K562 (cell line): ENCODE results near the gene ERLEC1. TPM values are rescaled to one million over a fixed set of nuclear protein-coding genes. Genes with fewer than 3 reads are reported as not detected.

Source experiments
- ATAC-seq: fragments of 200-7000 bp; cut with Tn5 transposase; 3 replicates; pipeline ENCODE4 v1.9.1; 2020; ENCODE audit warnings: moderate library complexity
- BruUV-seq: library from RNA; stranded (reverse); fragments of 400-500 nt; replicated peaks from 2 replicates; lab custom pipeline; 2021; lab: Mats Ljungman, UMichigan
- CTCF ChIA-PET: fragments of 300-600 bp; formaldehyde crosslinking; extraction: SDS; loops from one replicate; lab custom pipeline; 2021; ENCODE audit warnings: low intra/inter-chr PET ratio; lab: Yijun Ruan, JAX
- POLR2A ChIA-PET: fragments of 300-600, 350-650 bp; sonication (Branson Sonifier 250); formaldehyde crosslinking; extraction: SDS; loops from one replicate; lab custom pipeline; 2021; ENCODE audit warnings: antibody characterized with exemption, inconsistent platforms; lab: Yijun Ruan, JAX
- DNase-seq, 4 experiments: peaks; one replicate each; pipeline versions ENCODE4 v3.0.0 to v3.0.0-alpha.2; 2011 to 2018; ENCODE audit warnings: low spot score in 3 of 4, mixed read lengths in 3 of 4; ENCODE audit errors: extremely low read depth in 1 of 4
- FAIRE-seq: peaks from 2 replicates; lab custom pipeline; 2011; peaks lifted over from hg19 to GRCh38; lab: Jason Lieb, UNC
- H2AFZ ChIP-seq: 2 replicates; pipeline ENCODE4 v1.6.0; 2011; ENCODE audit warnings: low read depth, low read length, control low read depth, inconsistent platforms
- H3K27ac ChIP-seq: fragments of 200-600 bp; 3 replicates; pipeline ENCODE4 v1.8.0; 2011; ENCODE audit warnings: low read depth, mild to moderate bottlenecking, control low read depth, inconsistent platforms, low read length, moderate library complexity, mixed read lengths; ENCODE audit errors: extremely low read depth
- H3K27me3 ChIP-seq, 2 experiments: fragments of 300-600 bp in 1 of 2; 2 replicates in 1 of 2; 3 replicates in 1 of 2; pipeline versions ENCODE4 v1.6.0 to v1.8.0; 2011; ENCODE audit warnings: inconsistent platforms in 2 of 2, low read length in 2 of 2, mild to moderate bottlenecking in 1 of 2, mixed read lengths in 1 of 2, moderate library complexity in 1 of 2; ENCODE audit not compliant: control insufficient read depth in 2 of 2, insufficient read depth in 2 of 2
- H3K36me3 ChIP-seq: fragments of 300-600 bp; 3 replicates; pipeline ENCODE4 v1.8.0; 2011; ENCODE audit warnings: mild to moderate bottlenecking, low read length, inconsistent platforms; ENCODE audit not compliant: control insufficient read depth, insufficient read depth
- H3K4me1 ChIP-seq, 2 experiments: fragments of 200-600 bp in 1 of 2; replicated peaks in 1 of 2; 2 replicates in 1 of 2; 3 replicates in 1 of 2; pipeline versions ENCODE4 v1.5.1 to v1.8.0; 2011; ENCODE audit warnings: inconsistent platforms in 2 of 2, low read length in 2 of 2, mild to moderate bottlenecking in 1 of 2, mixed read lengths in 1 of 2, moderate library complexity in 1 of 2; ENCODE audit not compliant: control insufficient read depth in 2 of 2, insufficient read depth in 2 of 2
- H3K4me2 ChIP-seq: 2 replicates; pipeline ENCODE4 v1.6.1; 2011; ENCODE audit warnings: low read length, control low read depth, inconsistent platforms, mixed read lengths; ENCODE audit not compliant: insufficient read depth
- H3K4me3 ChIP-seq: fragments of 200-600 bp; sonication (generic), shearing (Covaris generic); 2 replicates; pipeline ENCODE4 v1.5.1; 2016; ENCODE audit warnings: control low read depth, inconsistent platforms
- H3K79me2 ChIP-seq: fragments of 200-600 bp; 3 replicates; pipeline ENCODE4 v1.8.0; 2011; ENCODE audit warnings: low read length, inconsistent platforms; ENCODE audit not compliant: control insufficient read depth, insufficient read depth
- H3K9ac ChIP-seq, 2 experiments: 2 replicates each; pipeline versions ENCODE4 v1.6.0 to v1.6.1; 2011; ENCODE audit warnings: low read depth in 2 of 2, low read length in 2 of 2, control low read depth in 1 of 2, inconsistent platforms in 1 of 2, mild to moderate bottlenecking in 1 of 2, mixed read lengths in 1 of 2; ENCODE audit not compliant: insufficient read depth in 1 of 2
- H3K9me1 ChIP-seq: one replicate; pipeline ENCODE4 v1.6.0; 2011; ENCODE audit warnings: inconsistent platforms, mild to moderate bottlenecking, low read length, moderate library complexity; ENCODE audit not compliant: control insufficient read depth, insufficient read depth
- H3K9me3 ChIP-seq: replicated peaks from 2 replicates; pipeline ENCODE4 v1.5.1; 2011; ENCODE audit warnings: low read depth, low read length, inconsistent platforms; ENCODE audit not compliant: control insufficient read depth, insufficient read depth
- H4K20me1 ChIP-seq: replicated peaks from 2 replicates; pipeline ENCODE4 v1.6.1; 2011; ENCODE audit warnings: low read length, inconsistent platforms, mixed read lengths; ENCODE audit not compliant: control insufficient read depth, insufficient read depth
- HNRNPLL ChIP-seq: fragments of 200-400 bp; formaldehyde crosslinking; IDR thresholded peaks from 2 replicates; pipeline ENCODE4 v1.6.1; 2017; ENCODE audit warnings: low read length, low read depth, mild to moderate bottlenecking; ENCODE audit not compliant: poor library complexity, severe bottlenecking
- MTA3 ChIP-seq: fragments of 450-650 bp; formaldehyde crosslinking; IDR thresholded peaks from 2 replicates; pipeline ENCODE4 v1.6.1; 2017; ENCODE audit warnings: mild to moderate bottlenecking, borderline replicate concordance
- PHF8 ChIP-seq: fragments of 200-600 bp; sonication (generic); IDR thresholded peaks from 2 replicates; pipeline ENCODE4 v1.6.1; 2012; ENCODE audit warnings: mixed run types, mild to moderate bottlenecking, inconsistent platforms, low read length, moderate library complexity, borderline replicate concordance
- POLR2A ChIP-seq: fragments of 450-650 bp; conservative IDR thresholded peaks from 2 replicates; pipeline ENCODE4 v1.6.1; 2016
- ZFX ChIP-seq: sonication (generic); formaldehyde crosslinking; IDR thresholded peaks from 2 replicates; pipeline ENCODE4 v1.8.0; 2022; ENCODE audit warnings: mild to moderate bottlenecking, missing genetic modification reagents, moderate library complexity
- ZNF263 ChIP-seq: sonication (generic); formaldehyde crosslinking; IDR thresholded peaks from 2 replicates; pipeline ENCODE4 v1.8.0; 2022; ENCODE audit warnings: mild to moderate bottlenecking, missing genetic modification reagents, borderline replicate concordance
- WGBS: fragments of 100-300 bp; shearing (Covaris generic); methylation state at CpG from one replicate; pipeline ENCODE4 v1.1.6; 2016; ENCODE audit warnings: low coverage, mixed read lengths; ENCODE audit not compliant: insufficient coverage; ENCODE audit errors: missing lambda C conversion rate; 5-methylcytosine and 5-hydroxymethylcytosine counted together
- in situ Hi-C: fragments of 300-500 bp; cut with MboI; formaldehyde crosslinking; loops from 4 replicates; pipeline ENCODE4 v1.15.0; 2018; ENCODE audit warnings: inconsistent platforms, mixed read lengths
- intact Hi-C: fragments of 100-400 bp; cut with micrococcal nuclease; formaldehyde crosslinking; loops from 2 replicates; pipeline ENCODE4 v1.14.2; 2022
- polyA plus RNA-seq, 8 experiments: library from polyadenylated mRNA; depleted of rRNA in 4 of 8; stranded (reverse) in 5 of 8; unstranded in 3 of 8; fragments of >200 nt; fragmentation: Nextera tagmentation in 2 of 8; fragmentation: Illumina TruSeq in 1 of 8; extraction: Ambion mirVana in 2 of 8; extraction: Trizol in 1 of 8; gene quantifications; 2 replicates each; pipeline versions ENCODE4 v1.2.1 to v1.2.3, GENCODE V29; 2011 to 2014; ENCODE audit warnings: inconsistent platforms in 1 of 8, missing spikeins in 1 of 8
- total RNA-seq, 7 experiments: library from RNA; depleted of rRNA in 6 of 7; stranded (reverse); fragments of >200 nt in 6 of 7; fragmentation: Illumina TruSeq in 2 of 7; extraction: Trizol in 2 of 7; gene quantifications; 2 replicates each; pipeline versions ENCODE4 v1.2.1 to v1.2.3, GENCODE V29; 2011 to 2021; ENCODE audit warnings: low replicate concordance in 1 of 7

The ERLEC1 gene
- total and polyA plus RNA-seq, 9 of the 15 experiments (the other 6 are each of a cell fraction or from before 2014, with no cell fraction given) = 12.0 to 41.6 (median 30.6) TPM

- TF ChIP-seq ZFX (CRISPR knock-in tag) = no peak
- TF ChIP-seq POLR2A = 0 out of 2 replicates have a peak, but pooled peaks have one; percentile 10
- TF ChIP-seq, all 486 proteins: peak for 1
- H3K9ac ChIP-seq = no peak overlapping the region
- WGBS = 86% methylated on average over 9 of the region's 9 CpGs
- H3K27me3 ChIP-seq = no peaks in the 10 kb centered on the region
- H3K79me2 ChIP-seq = no peaks in the 10 kb centered on the region
- H3K27ac ChIP-seq = no peak overlapping the region
- H3K4me3 ChIP-seq = no peak overlapping the region
- DNase-seq (no peak), FAIRE-seq (no peak), ATAC-seq (no peak)
- BruUV-seq = no TSS peak
- H3K9me1 ChIP-seq = no peaks in the 10 kb centered on the region
- H2AFZ ChIP-seq = no peak overlapping the region
- in situ Hi-C loops = no loop called here
- H4K20me1 ChIP-seq = no peaks in the 10 kb centered on the region
- ChIA-PET CTCF (no interaction called here), POLR2A (interaction anchor here (1.0 to 1.1 kb wide), 2 partner anchors 42 to 52 kb away, joined by 3 read pairs; partner anchors contain the start of gene CHAC2)
- intact Hi-C loops = loop anchor here (10.0 kb wide), 2 partner anchors 225 to 395 kb away; no protein-coding TSS in a partner anchor
- H3K4me1 ChIP-seq = no peaks in the 10 kb centered on the region; a peak in 1 of 5 replicates
- H3K9me3 ChIP-seq = no peaks in the 10 kb centered on the region
- H3K4me2 ChIP-seq = no peak overlapping the region
- peaks cover 33% of the 10 kb centered on the region for H3K36me3 ChIP-seq
Observed at GRCh38 chr2:53820048-53820447, 33.2 kb downstream of the ERLEC1 start.

- Histone ChIP-seq H4K20me1 (no peaks in the 10 kb centered on the region), H3K36me3 (peaks cover 27% of the 10 kb centered on the region; the same call in 2 of the 3 replicates), H3K9me1 (no peaks in the 10 kb centered on the region), H3K4me3 (no peak overlapping the region), H3K27ac (no peak overlapping the region), H3K4me2 (no peak overlapping the region), H3K9me3 (no peaks in the 10 kb centered on the region), H3K9ac (no peak overlapping the region), H2AFZ (no peak overlapping the region), H3K27me3 (no peaks in the 10 kb centered on the region), H3K4me1 (no peaks in the 10 kb centered on the region; a peak in 1 of 5 replicates), H3K79me2 (no peaks in the 10 kb centered on the region)
- ATAC-seq (peak; percentile 50), DNase-seq (no peak), FAIRE-seq (no peak)
- intact Hi-C loops (loop anchor here (10.0 kb wide), 2 partner anchors 226 to 396 kb away; no protein-coding TSS in a partner anchor), in situ Hi-C loops (no loop called here)
- ChIA-PET POLR2A (interaction anchor here (0.7 kb wide), 1 partner anchor 13 kb away, joined by 3 read pairs; no protein-coding TSS in a partner anchor), CTCF (no interaction called here)
- WGBS = 60% methylated on average over 4 of the region's 4 CpGs
- no TSS peak for BruUV-seq
- TF ChIP-seq MTA3 = no peak
- no peak for TF ChIP-seq HNRNPLL
- TF ChIP-seq PHF8 = no peak
- no peak for TF ChIP-seq ZNF263 (CRISPR knock-in tag)
Observed at GRCh38 chr2:53820711-53821110, 33.9 kb downstream of the ERLEC1 start.
